Vagina (tissue), 2 donors: Measurements from ENCODE around the gene SMC1B.
"Not testable (repeated sequence)": the region's sequence is repeated elsewhere in the genome, so short reads cannot be mapped to it uniquely, and the experiment has no call there.

Experiments
- CTCF ChIP-seq, 3 experiments: fragments of 450-650 bp in 2 of 3; fragments of 200-600 bp in 1 of 3; sonication (generic) in 1 of 3; IDR thresholded peaks; one replicate each; pipeline ENCODE4 v1.5.1; 2017 to 2019; ENCODE audit warnings: antibody characterized with exemption in 3 of 3, mild to moderate bottlenecking in 2 of 3, moderate library complexity in 2 of 3
- POLR2AphosphoS5 ChIP-seq, 2 donors: sonication (generic); formaldehyde crosslinking; IDR thresholded peaks; one replicate each; pipeline ENCODE4 v1.9.0; 2017; ENCODE audit warnings: antibody characterized with exemption in 2 of 2, mild to moderate bottlenecking in 2 of 2, low read depth in 1 of 2; ENCODE audit not compliant: insufficient read depth in 1 of 2

DNA sequence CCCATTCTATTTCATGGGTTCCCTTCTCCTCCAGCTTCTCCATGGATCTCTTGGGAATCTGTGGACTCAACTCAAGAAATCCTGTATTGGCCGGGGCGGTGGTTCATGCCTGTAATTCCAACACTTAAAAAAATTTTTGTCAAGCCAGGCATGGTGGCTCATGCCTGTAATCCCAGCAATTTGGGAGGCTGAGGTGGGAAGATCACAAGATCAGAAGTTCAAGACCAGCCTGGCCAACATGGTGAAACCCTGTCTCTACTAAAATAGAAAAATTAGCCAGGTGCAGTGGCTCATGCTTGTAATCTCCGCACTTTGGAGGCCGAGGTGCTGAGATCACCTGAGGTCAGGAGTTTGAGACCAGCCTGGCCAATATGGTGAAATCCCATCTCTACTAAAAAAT is 34.2 kb upstream of the SMC1B start:
- not testable (repeated sequence) for TF ChIP-seq CTCF (IDR thresholded peaks at IDR 0.05); POLR2AphosphoS5 (IDR thresholded peaks at IDR 0.05; ENCODE audit: insufficient read depth in 1 of 2, low read depth in 1 of 2)
